HepG2 (cell line): ENCODE measurements around the gene MORN5. TPM values are rescaled to one million over a fixed set of nuclear protein-coding genes. Genes with fewer than 3 reads are reported as not detected.

Source experiments
- microRNA-seq: library from miRNA; unstranded; fragments of <30 nt; microRNA quantifications from one replicate; pipeline ENCODE4, GENCODE V29; 2020
- polyA plus RNA-seq, 8 experiments: library from polyadenylated mRNA; depleted of rRNA in 3 of 8; stranded (reverse) in 7 of 8; unstranded in 1 of 8; fragments of >200 nt; fragmentation: Illumina TruSeq in 4 of 8; extraction: Trizol in 4 of 8; gene quantifications; 2 replicates each; pipeline versions ENCODE4 v1.2.1 to v1.2.3, GENCODE V29; 2011 to 2016; ENCODE audit warnings: low read depth in 4 of 8, missing spikeins in 1 of 8, mixed read lengths in 1 of 8; ENCODE audit not compliant: insufficient read depth in 1 of 8
- small RNA-seq, 3 experiments: library from RNA; depleted of rRNA; stranded (forward); fragments of <200 nt; gene quantifications; one replicate each; pipeline ENCODE3, GENCODE V24; 2012; ENCODE audit warnings: low read depth in 2 of 3, low replicate concordance in 1 of 3; ENCODE audit not compliant: insufficient read length in 3 of 3, insufficient read depth in 2 of 3
- total RNA-seq, 5 experiments: library from RNA; depleted of rRNA; stranded (reverse); fragments of >200 nt; fragmentation: Illumina TruSeq; extraction: Trizol; gene quantifications; 2 replicates each; pipeline ENCODE4 v1.2.3, GENCODE V29; 2016; ENCODE audit warnings: low read depth in 1 of 5

Gene MORN5
- total and polyA plus RNA-seq, 2 of the 13 experiments (the other 11 are each of a cell fraction or from before 2014, with no cell fraction given): not detected

Small RNA genes within 50 kb of the gene (microRNA-seq; reads per million reads assigned to microRNA genes)
- not detected for gene MIR4478

Small RNA genes within 50 kb of the gene (small RNA-seq; reads per million reads assigned to genes)
- gene MIR4478: 0 reads per million in 3 experiments

Other genes with a start within 250 kb of the MORN5 start
- 3.1 and 4.5 TPM in 2 replicates for gene TTLL11, start 66.6 kb upstream of the MORN5 start, total RNA-seq (2016; rRNA removed; fragmentation: Illumina TruSeq; extraction: Trizol)
- gene TTLL11, start 66.6 kb upstream of the MORN5 start, polyA plus RNA-seq (2011; rRNA removed): 5.2 and 6.4 TPM in 2 replicates
- 71.7 and 112 TPM in 2 replicates for gene NDUFA8, start 129 bp upstream of the MORN5 start, total RNA-seq (2016; rRNA removed; fragmentation: Illumina TruSeq; extraction: Trizol)
- gene NDUFA8, start 129 bp upstream of the MORN5 start, polyA plus RNA-seq (2011; rRNA removed): 57.7 and 68.6 TPM in 2 replicates
- 0.70 and 1.3 TPM in 2 replicates for gene LHX6, start 69.0 kb downstream of the MORN5 start, total RNA-seq (2016; rRNA removed; fragmentation: Illumina TruSeq; extraction: Trizol)
- gene LHX6, start 69.0 kb downstream of the MORN5 start, polyA plus RNA-seq (2011; rRNA removed): 1.1 and 1.2 TPM in 2 replicates
- gene RBM18, start 104.9 kb downstream of the MORN5 start, total RNA-seq (2016; rRNA removed; fragmentation: Illumina TruSeq; extraction: Trizol): 16.6 and 29.5 TPM in 2 replicates
- 11.2 and 12.6 TPM in 2 replicates for gene RBM18, start 104.9 kb downstream of the MORN5 start, polyA plus RNA-seq (2011; rRNA removed)
- gene MRRF, start 105.0 kb downstream of the MORN5 start, total RNA-seq (2016; rRNA removed; fragmentation: Illumina TruSeq; extraction: Trizol): 37.3 and 47.2 TPM in 2 replicates
- gene MRRF, start 105.0 kb downstream of the MORN5 start, polyA plus RNA-seq (2011; rRNA removed): 37.6 and 44.3 TPM in 2 replicates
- gene PTGS1, start 211.1 kb downstream of the MORN5 start, total RNA-seq (2016; rRNA removed; fragmentation: Illumina TruSeq; extraction: Trizol): 0.06 and 0.07 TPM in 2 replicates
- 0.05 and 0.08 TPM in 2 replicates for gene PTGS1, start 211.1 kb downstream of the MORN5 start, polyA plus RNA-seq (2011; rRNA removed)